Measurements from ENCODE around the gene TULP1. TPM values are rescaled to one million over a fixed set of nuclear protein-coding genes. Genes with fewer than 3 reads are reported as not detected.
A peak's percentile ranks its signal among the peaks of the same experiment; 100 is the strongest.

The TULP1 gene
- total and polyA plus RNA-seq, 2 of the 13 experiments (the other 11 are each of a cell fraction or from before 2014, with no cell fraction given): not detected

DNA sequence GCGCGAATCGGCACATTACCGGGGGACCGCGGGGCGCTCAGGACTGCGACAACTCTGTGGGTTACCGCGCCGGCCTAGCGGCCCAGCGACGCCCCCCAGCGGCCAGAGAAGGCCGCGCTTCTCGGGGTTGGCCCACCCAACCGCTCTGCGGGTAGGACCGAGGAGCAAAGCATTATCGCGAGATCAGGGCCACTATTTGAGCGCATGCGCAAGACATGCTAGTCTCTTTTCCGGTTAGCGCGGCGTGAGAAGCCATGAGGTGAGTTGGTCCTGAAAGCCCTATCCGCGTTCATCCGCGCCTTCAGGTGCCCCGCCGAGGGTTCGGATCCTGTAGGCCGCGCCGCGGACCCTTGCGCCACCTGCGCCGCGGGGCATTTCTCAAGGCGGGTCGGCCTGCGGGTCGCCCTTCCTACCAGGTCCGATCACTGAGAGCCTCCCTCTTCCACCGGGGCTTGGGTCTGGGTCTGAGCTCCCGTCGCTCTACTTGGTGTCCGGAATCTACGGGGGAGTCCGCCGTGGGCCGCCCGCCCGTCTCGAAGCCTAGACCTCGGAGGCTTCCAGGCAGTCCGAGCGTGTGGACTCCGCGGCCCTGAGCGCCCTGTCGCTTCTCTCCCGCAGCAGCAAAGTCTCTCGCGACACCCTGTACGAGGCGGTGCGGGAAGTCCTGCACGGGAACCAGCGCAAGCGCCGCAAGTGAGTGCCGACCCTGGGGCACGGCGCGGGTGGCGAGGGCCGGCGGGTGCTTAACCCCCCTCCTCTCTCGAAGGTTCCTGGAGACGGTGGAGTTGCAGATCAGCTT lies 44.3 kb downstream of the TULP1 start, which contains the start of gene RPL10A (continued):
- TF ChIP-seq, protein P1, sequence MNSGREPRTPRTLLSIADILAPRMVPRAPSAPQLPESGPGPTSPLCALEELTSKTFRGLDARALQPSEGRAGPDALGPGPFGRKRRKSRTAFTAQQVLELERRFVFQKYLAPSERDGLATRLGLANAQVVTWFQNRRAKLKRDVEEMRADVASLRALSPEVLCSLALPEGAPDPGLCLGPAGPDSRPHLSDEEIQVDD (CRISPR knock-in tag; IDR thresholded peaks at IDR 0.05; ENCODE audit: borderline replicate concordance): peak; percentile 89
- TF ChIP-seq REL (CRISPR knock-in tag; conservative IDR thresholded peaks at IDR 0.05) (peak; percentile 93), CHD4 (IDR thresholded peaks at IDR 0.05; ENCODE audit: borderline replicate concordance, low read length) (no peak), SP2 (CRISPR knock-in tag; IDR thresholded peaks at IDR 0.05) (peak; percentile 47), WIZ (CRISPR knock-in tag; IDR thresholded peaks at IDR 0.05) (0 out of 2 replicates have a peak, but pooled peaks have one; percentile 37), ZBTB20 (CRISPR knock-in tag; IDR thresholded peaks at IDR 0.05; ENCODE audit: borderline replicate concordance, low read depth) (0 out of 2 replicates have a peak, but pooled peaks have one; percentile 80), ZNF230 (CRISPR knock-in tag; IDR thresholded peaks at IDR 0.05) (peak; percentile 96), TAF1 (CRISPR knock-in tag; IDR thresholded peaks at IDR 0.05) (peak; percentile 100), NR2C2 (CRISPR knock-in tag; IDR thresholded peaks at IDR 0.05; ENCODE audit: borderline replicate concordance) (peak; percentile 64), NRL (CRISPR knock-in tag; IDR thresholded peaks at IDR 0.05; ENCODE audit: borderline replicate concordance) (peak; percentile 97), NFE2L1 (CRISPR knock-in tag; IDR thresholded peaks at IDR 0.05; ENCODE audit: borderline replicate concordance) (0 out of 2 replicates have a peak, but pooled peaks have one; percentile 69), CBX1 (IDR thresholded peaks at IDR 0.05; ENCODE audit: low read depth) (peak; percentile 96), POGZ (CRISPR knock-in tag; IDR thresholded peaks at IDR 0.05) (peak; percentile 96), BHLHE40 (IDR thresholded peaks at IDR 0.05; ENCODE audit: low read length) (peak; percentile 60; the same call in 1 of the 2 replicates), FOXK1 (CRISPR knock-in tag; IDR thresholded peaks at IDR 0.05; ENCODE audit: borderline replicate concordance, low read depth) (peak; percentile 88), GTF2F1 (IDR thresholded peaks at IDR 0.05; ENCODE audit: low read length) (0 out of 2 replicates have a peak, but pooled peaks have one; percentile 70)
- TF ChIP-seq, protein P2, sequence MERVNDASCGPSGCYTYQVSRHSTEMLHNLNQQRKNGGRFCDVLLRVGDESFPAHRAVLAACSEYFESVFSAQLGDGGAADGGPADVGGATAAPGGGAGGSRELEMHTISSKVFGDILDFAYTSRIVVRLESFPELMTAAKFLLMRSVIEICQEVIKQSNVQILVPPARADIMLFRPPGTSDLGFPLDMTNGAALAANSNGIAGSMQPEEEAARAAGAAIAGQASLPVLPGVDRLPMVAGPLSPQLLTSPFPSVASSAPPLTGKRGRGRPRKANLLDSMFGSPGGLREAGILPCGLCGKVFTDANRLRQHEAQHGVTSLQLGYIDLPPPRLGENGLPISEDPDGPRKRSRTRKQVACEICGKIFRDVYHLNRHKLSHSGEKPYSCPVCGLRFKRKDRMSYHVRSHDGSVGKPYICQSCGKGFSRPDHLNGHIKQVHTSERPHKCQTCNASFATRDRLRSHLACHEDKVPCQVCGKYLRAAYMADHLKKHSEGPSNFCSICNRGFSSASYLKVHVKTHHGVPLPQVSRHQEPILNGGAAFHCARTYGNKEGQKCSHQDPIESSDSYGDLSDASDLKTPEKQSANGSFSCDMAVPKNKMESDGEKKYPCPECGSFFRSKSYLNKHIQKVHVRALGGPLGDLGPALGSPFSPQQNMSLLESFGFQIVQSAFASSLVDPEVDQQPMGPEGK (CRISPR knock-in tag; IDR thresholded peaks at IDR 0.05): peak; percentile 75
- TF ChIP-seq, protein P3, sequence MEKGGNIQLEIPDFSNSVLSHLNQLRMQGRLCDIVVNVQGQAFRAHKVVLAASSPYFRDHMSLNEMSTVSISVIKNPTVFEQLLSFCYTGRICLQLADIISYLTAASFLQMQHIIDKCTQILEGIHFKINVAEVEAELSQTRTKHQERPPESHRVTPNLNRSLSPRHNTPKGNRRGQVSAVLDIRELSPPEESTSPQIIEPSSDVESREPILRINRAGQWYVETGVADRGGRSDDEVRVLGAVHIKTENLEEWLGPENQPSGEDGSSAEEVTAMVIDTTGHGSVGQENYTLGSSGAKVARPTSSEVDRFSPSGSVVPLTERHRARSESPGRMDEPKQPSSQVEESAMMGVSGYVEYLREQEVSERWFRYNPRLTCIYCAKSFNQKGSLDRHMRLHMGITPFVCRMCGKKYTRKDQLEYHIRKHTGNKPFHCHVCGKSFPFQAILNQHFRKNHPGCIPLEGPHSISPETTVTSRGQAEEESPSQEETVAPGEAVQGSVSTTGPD (CRISPR knock-in tag; IDR thresholded peaks at IDR 0.05): 0 out of 2 replicates have a peak, but pooled peaks have one; percentile 5
- TF ChIP-seq, protein P4, sequence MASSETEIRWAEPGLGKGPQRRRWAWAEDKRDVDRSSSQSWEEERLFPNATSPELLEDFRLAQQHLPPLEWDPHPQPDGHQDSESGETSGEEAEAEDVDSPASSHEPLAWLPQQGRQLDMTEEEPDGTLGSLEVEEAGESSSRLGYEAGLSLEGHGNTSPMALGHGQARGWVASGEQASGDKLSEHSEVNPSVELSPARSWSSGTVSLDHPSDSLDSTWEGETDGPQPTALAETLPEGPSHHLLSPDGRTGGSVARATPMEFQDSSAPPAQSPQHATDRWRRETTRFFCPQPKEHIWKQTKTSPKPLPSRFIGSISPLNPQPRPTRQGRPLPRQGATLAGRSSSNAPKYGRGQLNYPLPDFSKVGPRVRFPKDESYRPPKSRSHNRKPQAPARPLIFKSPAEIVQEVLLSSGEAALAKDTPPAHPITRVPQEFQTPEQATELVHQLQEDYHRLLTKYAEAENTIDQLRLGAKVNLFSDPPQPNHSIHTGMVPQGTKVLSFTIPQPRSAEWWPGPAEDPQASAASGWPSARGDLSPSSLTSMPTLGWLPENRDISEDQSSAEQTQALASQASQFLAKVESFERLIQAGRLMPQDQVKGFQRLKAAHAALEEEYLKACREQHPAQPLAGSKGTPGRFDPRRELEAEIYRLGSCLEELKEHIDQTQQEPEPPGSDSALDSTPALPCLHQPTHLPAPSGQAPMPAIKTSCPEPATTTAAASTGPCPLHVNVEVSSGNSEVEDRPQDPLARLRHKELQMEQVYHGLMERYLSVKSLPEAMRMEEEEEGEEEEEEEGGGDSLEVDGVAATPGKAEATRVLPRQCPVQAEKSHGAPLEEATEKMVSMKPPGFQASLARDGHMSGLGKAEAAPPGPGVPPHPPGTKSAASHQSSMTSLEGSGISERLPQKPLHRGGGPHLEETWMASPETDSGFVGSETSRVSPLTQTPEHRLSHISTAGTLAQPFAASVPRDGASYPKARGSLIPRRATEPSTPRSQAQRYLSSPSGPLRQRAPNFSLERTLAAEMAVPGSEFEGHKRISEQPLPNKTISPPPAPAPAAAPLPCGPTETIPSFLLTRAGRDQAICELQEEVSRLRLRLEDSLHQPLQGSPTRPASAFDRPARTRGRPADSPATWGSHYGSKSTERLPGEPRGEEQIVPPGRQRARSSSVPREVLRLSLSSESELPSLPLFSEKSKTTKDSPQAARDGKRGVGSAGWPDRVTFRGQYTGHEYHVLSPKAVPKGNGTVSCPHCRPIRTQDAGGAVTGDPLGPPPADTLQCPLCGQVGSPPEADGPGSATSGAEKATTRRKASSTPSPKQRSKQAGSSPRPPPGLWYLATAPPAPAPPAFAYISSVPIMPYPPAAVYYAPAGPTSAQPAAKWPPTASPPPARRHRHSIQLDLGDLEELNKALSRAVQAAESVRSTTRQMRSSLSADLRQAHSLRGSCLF (CRISPR knock-in tag; IDR thresholded peaks at IDR 0.05; ENCODE audit: borderline replicate concordance): 0 out of 2 replicates have a peak, but pooled peaks have one; percentile 60
